ENCODE results near the gene MVP.

The MVP gene

DNA sequence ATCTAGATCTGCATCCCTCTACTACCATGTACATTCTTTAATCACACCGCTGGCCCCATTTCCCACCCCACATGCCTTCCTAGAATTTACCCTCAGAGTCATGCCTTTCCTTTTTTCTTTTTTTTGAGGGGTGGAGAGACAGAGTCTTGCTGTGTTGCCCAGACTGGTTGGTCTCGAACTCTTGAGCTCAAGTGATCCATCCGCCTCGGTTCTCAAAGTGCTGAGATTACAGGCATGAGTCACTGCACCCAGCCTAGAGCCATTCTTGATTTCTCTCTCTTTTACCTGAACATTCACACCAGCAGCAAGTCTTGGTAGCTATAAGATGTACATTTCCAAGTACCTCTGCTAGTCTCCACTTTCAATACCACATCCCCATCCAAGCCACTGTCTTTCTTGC is 2.2 kb upstream of the MVP start:
- ATAC-seq: no peak
- TF ChIP-seq RARB (CRISPR knock-in tag; IDR thresholded peaks at IDR 0.05): no peak
- TF ChIP-seq, protein P1, sequence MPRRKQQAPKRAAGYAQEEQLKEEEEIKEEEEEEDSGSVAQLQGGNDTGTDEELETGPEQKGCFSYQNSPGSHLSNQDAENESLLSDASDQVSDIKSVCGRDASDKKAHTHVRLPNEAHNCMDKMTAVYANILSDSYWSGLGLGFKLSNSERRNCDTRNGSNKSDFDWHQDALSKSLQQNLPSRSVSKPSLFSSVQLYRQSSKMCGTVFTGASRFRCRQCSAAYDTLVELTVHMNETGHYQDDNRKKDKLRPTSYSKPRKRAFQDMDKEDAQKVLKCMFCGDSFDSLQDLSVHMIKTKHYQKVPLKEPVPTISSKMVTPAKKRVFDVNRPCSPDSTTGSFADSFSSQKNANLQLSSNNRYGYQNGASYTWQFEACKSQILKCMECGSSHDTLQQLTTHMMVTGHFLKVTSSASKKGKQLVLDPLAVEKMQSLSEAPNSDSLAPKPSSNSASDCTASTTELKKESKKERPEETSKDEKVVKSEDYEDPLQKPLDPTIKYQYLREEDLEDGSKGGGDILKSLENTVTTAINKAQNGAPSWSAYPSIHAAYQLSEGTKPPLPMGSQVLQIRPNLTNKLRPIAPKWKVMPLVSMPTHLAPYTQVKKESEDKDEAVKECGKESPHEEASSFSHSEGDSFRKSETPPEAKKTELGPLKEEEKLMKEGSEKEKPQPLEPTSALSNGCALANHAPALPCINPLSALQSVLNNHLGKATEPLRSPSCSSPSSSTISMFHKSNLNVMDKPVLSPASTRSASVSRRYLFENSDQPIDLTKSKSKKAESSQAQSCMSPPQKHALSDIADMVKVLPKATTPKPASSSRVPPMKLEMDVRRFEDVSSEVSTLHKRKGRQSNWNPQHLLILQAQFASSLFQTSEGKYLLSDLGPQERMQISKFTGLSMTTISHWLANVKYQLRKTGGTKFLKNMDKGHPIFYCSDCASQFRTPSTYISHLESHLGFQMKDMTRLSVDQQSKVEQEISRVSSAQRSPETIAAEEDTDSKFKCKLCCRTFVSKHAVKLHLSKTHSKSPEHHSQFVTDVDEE (CRISPR knock-in tag; IDR thresholded peaks at IDR 0.05): no peak
- no peak for TF ChIP-seq TCF4 (CRISPR knock-in tag; IDR thresholded peaks at IDR 0.05; ENCODE audit: borderline replicate concordance)
- TF ChIP-seq BACH2 (CRISPR knock-in tag; IDR thresholded peaks at IDR 0.05; ENCODE audit: borderline replicate concordance): no peak
- TF ChIP-seq ZNF565 (CRISPR knock-in tag; conservative IDR thresholded peaks at IDR 0.05; ENCODE audit: low read depth): no peak
- TF ChIP-seq ZFP30 (CRISPR knock-in tag; IDR thresholded peaks at IDR 0.05): no peak
- no peak for TF ChIP-seq ZC3H10 (CRISPR knock-in tag; IDR thresholded peaks at IDR 0.05)
- TF ChIP-seq ESRRG (CRISPR knock-in tag; IDR thresholded peaks at IDR 0.05): no peak
- no peak for TF ChIP-seq GLIS3 (CRISPR knock-in tag; IDR thresholded peaks at IDR 0.05)
- no peak for TF ChIP-seq ZNF70 (CRISPR knock-in tag; IDR thresholded peaks at IDR 0.05)
- no peak for TF ChIP-seq PPARA (CRISPR knock-in tag; IDR thresholded peaks at IDR 0.05; ENCODE audit: borderline replicate concordance)
- TF ChIP-seq OSR1 (CRISPR knock-in tag; IDR thresholded peaks at IDR 0.05): no peak
- no peak for TF ChIP-seq POU6F1 (CRISPR knock-in tag; IDR thresholded peaks at IDR 0.05; ENCODE audit: borderline replicate concordance, low read depth)

DNA sequence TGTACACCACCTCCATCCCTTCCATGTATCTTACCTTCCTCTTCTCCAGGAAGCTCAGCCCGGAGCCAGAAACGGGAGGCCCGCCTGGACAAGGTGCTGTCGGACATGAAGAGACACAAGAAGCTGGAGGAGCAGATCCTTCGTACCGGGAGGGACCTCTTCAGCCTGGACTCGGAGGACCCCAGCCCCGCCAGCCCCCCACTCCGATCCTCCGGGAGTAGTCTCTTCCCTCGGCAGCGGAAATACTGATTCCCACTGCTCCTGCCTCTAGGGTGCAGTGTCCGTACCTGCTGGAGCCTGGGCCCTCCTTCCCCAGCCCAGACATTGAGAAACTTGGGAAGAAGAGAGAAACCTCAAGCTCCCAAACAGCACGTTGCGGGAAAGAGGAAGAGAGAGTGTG is 756 bp upstream of the MVP start:
- no peak for ATAC-seq
- no peak for TF ChIP-seq OSR1 (CRISPR knock-in tag; IDR thresholded peaks at IDR 0.05)
- no peak for TF ChIP-seq CSDC2 (CRISPR knock-in tag; IDR thresholded peaks at IDR 0.05)
- no peak for TF ChIP-seq CSRNP3 (CRISPR knock-in tag; IDR thresholded peaks at IDR 0.05)
- TF ChIP-seq, protein P2, sequence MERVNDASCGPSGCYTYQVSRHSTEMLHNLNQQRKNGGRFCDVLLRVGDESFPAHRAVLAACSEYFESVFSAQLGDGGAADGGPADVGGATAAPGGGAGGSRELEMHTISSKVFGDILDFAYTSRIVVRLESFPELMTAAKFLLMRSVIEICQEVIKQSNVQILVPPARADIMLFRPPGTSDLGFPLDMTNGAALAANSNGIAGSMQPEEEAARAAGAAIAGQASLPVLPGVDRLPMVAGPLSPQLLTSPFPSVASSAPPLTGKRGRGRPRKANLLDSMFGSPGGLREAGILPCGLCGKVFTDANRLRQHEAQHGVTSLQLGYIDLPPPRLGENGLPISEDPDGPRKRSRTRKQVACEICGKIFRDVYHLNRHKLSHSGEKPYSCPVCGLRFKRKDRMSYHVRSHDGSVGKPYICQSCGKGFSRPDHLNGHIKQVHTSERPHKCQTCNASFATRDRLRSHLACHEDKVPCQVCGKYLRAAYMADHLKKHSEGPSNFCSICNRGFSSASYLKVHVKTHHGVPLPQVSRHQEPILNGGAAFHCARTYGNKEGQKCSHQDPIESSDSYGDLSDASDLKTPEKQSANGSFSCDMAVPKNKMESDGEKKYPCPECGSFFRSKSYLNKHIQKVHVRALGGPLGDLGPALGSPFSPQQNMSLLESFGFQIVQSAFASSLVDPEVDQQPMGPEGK (CRISPR knock-in tag; IDR thresholded peaks at IDR 0.05; ENCODE audit: borderline replicate concordance): no peak
- TF ChIP-seq BACH2 (CRISPR knock-in tag; IDR thresholded peaks at IDR 0.05; ENCODE audit: borderline replicate concordance): no peak
- no peak for TF ChIP-seq TOX (CRISPR knock-in tag; IDR thresholded peaks at IDR 0.05; ENCODE audit: borderline replicate concordance)
- no peak for TF ChIP-seq ZNF70 (CRISPR knock-in tag; IDR thresholded peaks at IDR 0.05)
- TF ChIP-seq SNAI2 (CRISPR knock-in tag; IDR thresholded peaks at IDR 0.05): no peak
- no peak for TF ChIP-seq ARNTL (CRISPR knock-in tag; IDR thresholded peaks at IDR 0.05; ENCODE audit: borderline replicate concordance, low read depth)
- no peak for TF ChIP-seq ISL1 (CRISPR knock-in tag; IDR thresholded peaks at IDR 0.05)
- no peak for TF ChIP-seq ZFP3 (CRISPR knock-in tag; IDR thresholded peaks at IDR 0.05)
- TF ChIP-seq, protein P1 (CRISPR knock-in tag; IDR thresholded peaks at IDR 0.05): no peak
- TF ChIP-seq, protein P3, sequence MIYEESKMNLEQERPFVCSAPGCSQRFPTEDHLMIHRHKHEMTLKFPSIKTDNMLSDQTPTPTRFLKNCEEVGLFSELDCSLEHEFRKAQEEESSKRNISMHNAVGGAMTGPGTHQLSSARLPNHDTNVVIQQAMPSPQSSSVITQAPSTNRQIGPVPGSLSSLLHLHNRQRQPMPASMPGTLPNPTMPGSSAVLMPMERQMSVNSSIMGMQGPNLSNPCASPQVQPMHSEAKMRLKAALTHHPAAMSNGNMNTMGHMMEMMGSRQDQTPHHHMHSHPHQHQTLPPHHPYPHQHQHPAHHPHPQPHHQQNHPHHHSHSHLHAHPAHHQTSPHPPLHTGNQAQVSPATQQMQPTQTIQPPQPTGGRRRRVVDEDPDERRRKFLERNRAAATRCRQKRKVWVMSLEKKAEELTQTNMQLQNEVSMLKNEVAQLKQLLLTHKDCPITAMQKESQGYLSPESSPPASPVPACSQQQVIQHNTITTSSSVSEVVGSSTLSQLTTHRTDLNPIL (CRISPR knock-in tag; IDR thresholded peaks at IDR 0.05; ENCODE audit: low read depth): no peak
- no peak for TF ChIP-seq TCF4 (CRISPR knock-in tag; IDR thresholded peaks at IDR 0.05; ENCODE audit: borderline replicate concordance)
- TF ChIP-seq ZNF8 (CRISPR knock-in tag; IDR thresholded peaks at IDR 0.05): no peak
- TF ChIP-seq ZNF565 (CRISPR knock-in tag; conservative IDR thresholded peaks at IDR 0.05; ENCODE audit: low read depth): no peak
- no peak for TF ChIP-seq ESRRG (CRISPR knock-in tag; IDR thresholded peaks at IDR 0.05)
- no peak for TF ChIP-seq GLIS3 (CRISPR knock-in tag; IDR thresholded peaks at IDR 0.05)
- no peak for TF ChIP-seq RARB (CRISPR knock-in tag; IDR thresholded peaks at IDR 0.05)

Data from SK-N-SH treated with all-trans-retinoic acid at 6 μM for 48 hours (cell line).